Aorta (tissue), 5 donors: ENCODE data around the gene MORN1. TPM values are rescaled to one million over a fixed set of nuclear protein-coding genes. Genes with fewer than 3 reads are reported as not detected.
A peak's percentile ranks its signal among the peaks of the same experiment; 100 is the strongest.

ENCODE experiments used
- ATAC-seq: fragments of 200-7000 bp; cut with Tn5 transposase; one replicate; pipeline ENCODE4 v1.9.1; 2022; ENCODE audit warnings: moderate library complexity; ENCODE audit not compliant: low FRiP score
- DNase-seq, 2 donors: peaks; one replicate each; pipeline ENCODE4 v3.0.0-alpha.2; 2020
- H3K27ac ChIP-seq, 2 donors: one replicate each; pipeline ENCODE4 v1.5.1; 2013; ENCODE audit warnings: low read length in 2 of 2, mild to moderate bottlenecking in 2 of 2, moderate library complexity in 2 of 2, control low read depth in 1 of 2, inconsistent platforms in 1 of 2, low read depth in 1 of 2
- H3K27me3 ChIP-seq, 2 donors: one replicate each; pipeline ENCODE4 v1.6.1; 2013; ENCODE audit warnings: control low read depth in 1 of 2, low read length in 1 of 2, mild to moderate bottlenecking in 1 of 2, moderate library complexity in 1 of 2; ENCODE audit not compliant: insufficient read depth in 2 of 2, control insufficient read depth in 1 of 2
- H3K36me3 ChIP-seq, 2 donors: one replicate each; pipeline ENCODE4 v1.6.1; 2013; ENCODE audit warnings: control low read depth in 1 of 2, low read length in 1 of 2, mild to moderate bottlenecking in 1 of 2; ENCODE audit not compliant: insufficient read depth in 2 of 2, control insufficient read depth in 1 of 2
- H3K4me1 ChIP-seq, 2 donors: one replicate each; pipeline ENCODE4 v1.6.1; 2013; ENCODE audit warnings: low read length in 2 of 2, control low read depth in 1 of 2, mild to moderate bottlenecking in 1 of 2, moderate library complexity in 1 of 2; ENCODE audit not compliant: insufficient read depth in 2 of 2, control insufficient read depth in 1 of 2
- H3K4me3 ChIP-seq, 2 donors: one replicate each; pipeline ENCODE4 v1.5.1; 2013; ENCODE audit warnings: low read length in 2 of 2, control low read depth in 1 of 2, mild to moderate bottlenecking in 1 of 2
- H3K9me3 ChIP-seq: one replicate; pipeline ENCODE4 v1.6.1; 2013; ENCODE audit warnings: mild to moderate bottlenecking, low read length; ENCODE audit not compliant: control insufficient read depth
- WGBS, 2 donors: extraction: QIAGEN DNeasy Blood & Tissue Kit; methylation state at CpG; one replicate each; pipeline ENCODE4 v1.1.7; 2013; 5-methylcytosine and 5-hydroxymethylcytosine counted together
- intact Hi-C, 2 donors: fragments of 100-400 bp; cut with DNase I; formaldehyde crosslinking; loops; one replicate each; pipeline versions ENCODE4 v1.14.2 to v1.15.0; 2022
- polyA plus RNA-seq, 2 donors: library from polyadenylated mRNA; stranded (reverse); fragments of 200-250 nt; gene quantifications; one replicate each; pipeline ENCODE4 v1.2.3, GENCODE V29; 2013
- total RNA-seq, 2 donors: library from RNA; stranded (reverse); fragmentation: NEBNext Ultra II Directional; extraction: Animal tissue kit (Norgen Biotek cat#: 25700); gene quantifications; one replicate each; pipeline ENCODE4 v1.2.1, GENCODE V29; 2021
- donor health status: healthy with polysubstance abuse.
- donor health status: Bipolar disorder and iron deficiency.
- donor health status: DM: no; HTN: no; CAD: no.
- donor health status: DM: no; HTN: no; CAD: no.
- donor health status: DM: yes; HTN: yes; CAD: no.

MORN1 gene
- total and polyA plus RNA-seq, 4 donors, result 0.50 to 12.0 (median 6.9) TPM

DNA sequence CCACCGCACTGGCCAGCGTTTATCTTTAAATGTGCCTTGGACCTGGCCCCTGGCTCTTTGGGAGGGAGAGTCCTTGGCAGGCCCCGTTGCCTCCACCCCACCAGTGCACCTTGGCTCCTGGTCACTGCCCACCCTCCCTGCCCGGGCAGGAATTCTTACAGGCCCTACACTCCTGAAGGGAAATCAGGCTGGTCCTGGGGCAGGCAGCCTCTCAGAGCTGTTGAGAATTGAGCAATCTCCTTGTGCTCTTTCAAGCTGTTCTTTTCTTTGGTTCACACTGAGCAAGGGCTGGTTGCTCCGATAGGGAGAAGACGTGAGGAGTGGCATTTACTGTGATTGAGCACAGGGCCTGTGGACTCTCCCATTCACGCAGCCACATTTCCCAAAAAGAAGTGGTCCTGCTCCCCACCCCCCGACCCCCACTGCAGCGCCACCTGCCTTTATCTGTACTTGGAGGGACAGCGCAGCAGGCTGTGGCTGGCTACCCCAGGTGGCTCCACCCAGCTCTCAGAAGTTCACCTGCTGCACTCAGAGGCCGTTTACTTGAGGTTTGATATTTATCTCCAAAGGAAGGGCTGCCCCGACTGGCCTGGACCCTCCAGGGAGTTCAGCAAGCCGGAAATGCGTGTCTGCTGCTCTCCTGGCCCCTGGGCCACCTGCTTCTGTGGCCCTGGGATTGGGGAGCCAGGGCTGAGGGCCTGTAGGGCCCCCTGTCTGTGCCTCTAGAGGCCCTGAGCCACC, 115.4 kb downstream of the MORN1 start:
- DNase-seq, result no peak
- intact Hi-C loops, result loop anchor here in 1 of 2 donors (5.0 kb wide), 1 partner anchor 44 kb away; no protein-coding TSS in a partner anchor
- no peaks in the 10 kb centered on the region for H3K36me3 ChIP-seq
- WGBS, 2 donors, result 25 to 27% methylated on average over 14 of the region's 14 CpGs
- H3K4me3 ChIP-seq, result no peak overlapping the region
- ATAC-seq, result peak; percentile 12
- H3K27ac ChIP-seq, result peak overlapping the region in 1 of 2 donors; percentile 43
- no peaks in the 10 kb centered on the region for H3K9me3 ChIP-seq
- no peaks in the 10 kb centered on the region for H3K4me1 ChIP-seq
- H3K27me3 ChIP-seq, result no peaks in the 10 kb centered on the region

DNA sequence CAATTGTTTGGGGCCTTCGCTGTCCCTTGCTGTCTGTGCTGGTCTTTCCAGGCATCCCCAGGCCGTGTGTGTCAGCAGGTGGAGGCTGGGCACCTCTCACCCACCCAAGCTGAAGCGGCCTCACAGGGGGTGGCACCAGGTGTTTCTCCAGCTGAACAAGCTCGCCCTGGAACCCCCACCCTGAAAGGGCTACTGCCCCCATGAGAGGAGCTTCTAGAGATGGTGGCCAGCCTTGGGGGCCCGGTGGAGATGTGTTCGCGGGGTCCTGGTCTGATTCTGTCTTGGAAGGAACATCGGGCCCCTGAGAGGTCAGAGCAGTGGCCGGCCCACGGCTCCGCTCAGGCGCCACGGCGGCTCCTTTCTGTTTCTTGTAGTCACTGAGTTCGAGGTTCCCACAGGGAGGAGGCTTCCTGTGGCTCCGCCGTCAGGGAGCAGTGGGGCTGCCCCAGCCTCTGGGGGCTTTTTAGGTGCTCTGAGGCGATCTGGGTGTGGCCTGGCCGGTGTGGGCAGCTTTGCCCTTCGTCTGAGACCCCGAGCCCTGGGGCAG, 116.4 kb downstream of the MORN1 start:
- 75 to 77% methylated on average over 21 of the region's 21 CpGs for WGBS, 2 donors
- ATAC-seq, result no peak
- Histone ChIP-seq H3K36me3 (no peaks in the 10 kb centered on the region), H3K4me3 (no peak overlapping the region), H3K27ac (peak overlapping the region in 1 of 2 donors; percentile 18), H3K4me1 (no peaks in the 10 kb centered on the region), H3K27me3 (no peaks in the 10 kb centered on the region), H3K9me3 (no peaks in the 10 kb centered on the region)
- intact Hi-C loops, result loop anchor here in 1 of 2 donors (5.0 kb wide), 1 partner anchor 43 kb away; no protein-coding TSS in a partner anchor
- no peak for DNase-seq

DNA sequence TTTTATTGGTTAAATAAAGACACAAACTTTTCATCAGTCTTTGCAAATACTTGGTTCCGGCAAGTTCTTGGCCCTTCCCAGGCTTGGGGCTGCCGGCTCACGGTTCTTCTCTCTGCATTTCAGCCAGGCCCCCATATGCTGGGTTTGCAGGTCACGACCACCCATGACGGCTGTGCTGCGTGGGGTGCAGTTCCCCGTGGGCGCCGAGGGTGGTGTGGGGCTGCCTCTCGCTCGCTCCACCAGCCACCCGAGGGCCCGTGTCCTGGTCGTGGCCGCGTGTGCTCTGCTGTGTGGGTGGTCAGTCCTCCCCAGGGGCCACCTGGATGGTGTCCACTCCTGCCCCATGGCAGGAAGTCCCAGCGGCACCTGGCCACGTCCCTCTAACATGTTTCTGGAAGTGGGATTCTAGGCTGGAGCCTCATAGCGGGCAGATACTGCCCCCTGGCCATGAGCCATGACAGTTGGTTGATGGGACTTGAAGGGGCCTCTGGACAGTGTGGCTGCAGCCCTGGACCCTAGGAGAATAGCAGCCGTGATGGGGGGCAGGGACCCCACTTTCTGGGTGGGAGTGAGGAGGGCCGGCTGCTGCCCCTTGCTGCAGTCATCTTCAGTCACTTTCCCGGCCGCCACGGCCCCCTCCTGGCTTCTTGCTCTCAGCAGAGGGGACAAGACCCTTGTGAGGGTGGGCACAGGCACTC, 117.0 kb downstream of the MORN1 start:
- no peak overlapping the region for H3K4me3 ChIP-seq
- H3K4me1 ChIP-seq, result no peaks in the 10 kb centered on the region
- H3K9me3 ChIP-seq, result no peaks in the 10 kb centered on the region
- intact Hi-C loops, result no loop called here
- no peaks in the 10 kb centered on the region for H3K36me3 ChIP-seq
- ATAC-seq (no peak), DNase-seq (no peak)
- WGBS, 2 donors, result 39 to 48% methylated on average over 24 of the region's 24 CpGs
- no peaks in the 10 kb centered on the region for H3K27me3 ChIP-seq
- H3K27ac ChIP-seq, result peak overlapping the region in 1 of 2 donors; percentile 18

DNA sequence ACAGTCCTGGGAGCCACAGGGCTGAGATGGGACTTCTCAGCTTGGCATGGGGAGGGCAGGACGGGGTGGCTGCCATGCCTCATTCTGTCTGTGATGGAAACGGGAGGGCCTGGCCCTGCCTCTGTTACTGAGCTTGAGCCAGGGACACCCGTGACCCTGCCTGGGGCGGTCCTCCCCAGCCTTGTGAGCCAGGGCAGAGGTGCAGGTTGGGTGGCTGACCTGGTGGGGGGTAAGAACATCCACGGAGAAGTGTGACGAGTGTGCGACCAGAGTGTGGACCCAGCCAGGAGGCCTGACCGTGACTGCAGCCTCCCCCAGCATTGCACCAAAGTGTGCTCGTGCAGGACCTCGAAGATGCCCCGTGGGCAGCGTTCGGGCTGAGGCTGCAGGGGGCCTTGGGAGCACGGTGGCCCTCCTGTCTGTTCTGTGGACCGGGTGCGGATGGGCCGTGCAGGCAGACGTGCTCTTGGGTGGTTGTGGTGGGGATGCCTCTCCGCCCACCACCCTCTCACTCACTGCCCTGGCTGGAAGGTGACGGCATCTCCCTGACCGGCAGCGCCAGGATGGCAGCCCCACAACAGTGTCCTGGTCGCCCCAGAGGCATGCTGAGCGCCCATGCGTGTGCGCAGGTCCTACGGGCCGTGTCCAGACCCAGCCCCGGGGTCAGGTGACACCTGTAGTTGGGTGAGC, 117.8 kb downstream of the MORN1 start:
- Histone ChIP-seq H3K9me3 (no peaks in the 10 kb centered on the region), H3K4me1 (no peaks in the 10 kb centered on the region), H3K27me3 (no peaks in the 10 kb centered on the region), H3K27ac (peak overlapping the region in 1 of 2 donors; percentile 6), H3K4me3 (no peak overlapping the region), H3K36me3 (no peaks in the 10 kb centered on the region)
- intact Hi-C loops, result no loop called here
- ATAC-seq, result no peak
- 44 to 52% methylated on average over 29 of the region's 29 CpGs for WGBS, 2 donors
- no peak for DNase-seq

DNA sequence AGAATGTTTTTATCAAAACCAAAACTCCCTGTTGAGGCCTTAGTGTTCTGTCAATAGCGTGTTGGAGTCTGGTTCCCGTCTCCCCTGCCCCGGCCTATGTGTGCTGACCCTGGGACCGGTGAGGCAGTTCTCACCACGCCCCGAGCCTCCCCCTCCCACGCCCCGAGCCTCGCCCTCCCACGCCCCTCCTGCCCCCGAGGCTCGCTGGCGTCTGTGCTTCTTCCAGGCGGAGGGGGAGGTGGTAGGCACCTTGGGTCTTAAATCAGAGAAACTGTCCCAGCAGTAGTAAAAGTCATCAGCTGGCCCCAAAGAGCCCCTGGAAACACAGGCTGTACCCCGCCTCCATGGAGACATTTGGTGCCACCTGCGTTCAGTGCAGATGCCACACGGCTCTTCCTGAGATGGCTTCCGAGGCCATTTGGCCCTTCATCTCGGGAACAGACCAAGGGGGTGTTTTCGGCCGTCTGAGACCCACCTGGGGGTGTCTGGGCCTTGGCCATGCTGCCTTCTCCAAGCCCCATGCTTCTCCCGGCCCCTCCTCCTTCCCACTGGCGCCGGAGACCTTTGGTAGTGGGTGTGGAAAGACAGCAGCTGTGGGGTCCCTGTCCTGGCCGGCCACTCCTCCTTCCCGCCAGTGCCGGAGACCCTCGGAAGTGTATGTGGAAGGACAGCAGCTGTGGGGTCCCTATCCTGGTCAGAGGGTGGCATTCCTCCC, 118.5 kb downstream of the MORN1 start:
- Histone ChIP-seq H3K9me3 (no peaks in the 10 kb centered on the region), H3K4me1 (no peaks in the 10 kb centered on the region), H3K27me3 (no peaks in the 10 kb centered on the region), H3K36me3 (no peaks in the 10 kb centered on the region), H3K4me3 (no peak overlapping the region), H3K27ac (no peak overlapping the region)
- DNase-seq (no peak), ATAC-seq (no peak)
- intact Hi-C loops, result no loop called here
- 39 to 49% methylated on average over 28 of the region's 28 CpGs for WGBS, 2 donors

DNA sequence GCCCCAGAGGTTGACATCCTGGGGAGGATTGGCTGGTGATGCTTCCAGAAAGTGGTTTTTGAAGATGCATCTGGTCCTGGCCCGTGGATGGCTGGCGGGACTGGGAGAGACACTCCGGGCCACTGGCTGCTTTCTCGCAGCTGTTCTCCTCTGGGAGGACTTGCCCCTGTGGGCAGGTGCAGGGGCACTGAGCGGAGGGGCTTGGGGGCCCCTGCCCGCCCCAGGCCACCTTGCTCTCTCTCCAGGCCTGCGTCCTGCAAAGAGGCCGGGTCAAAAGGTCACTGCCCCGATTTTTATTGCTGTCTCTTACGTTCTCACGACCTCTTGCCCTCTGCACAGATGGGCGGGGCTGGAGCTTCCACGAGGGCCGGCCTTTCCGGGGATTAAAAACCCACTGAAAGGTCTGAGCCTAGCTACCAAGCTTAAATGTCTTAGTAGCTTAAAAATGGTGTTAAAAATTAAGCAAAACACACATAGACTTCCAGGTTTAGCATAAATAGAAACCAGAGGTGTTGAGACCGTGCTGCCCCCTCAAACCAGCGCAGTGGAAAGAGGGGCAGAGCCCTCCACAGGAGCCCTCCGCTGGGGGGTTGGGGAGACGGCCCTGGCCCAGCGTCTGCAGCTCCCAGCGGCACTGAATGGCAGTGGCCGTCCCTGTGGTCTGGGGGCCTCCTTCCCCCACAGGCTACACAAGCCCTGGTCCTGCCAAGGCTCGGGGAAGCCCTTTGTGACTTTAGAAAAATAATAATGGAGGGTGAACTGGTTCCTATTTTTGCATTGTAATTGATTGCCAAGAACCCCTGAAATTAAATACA, 119.3 kb downstream of the MORN1 start:
- 31 to 39% methylated on average over 22 to 23 of the region's 23 CpGs for WGBS, 2 donors
- intact Hi-C loops, result no loop called here
- Histone ChIP-seq H3K27ac (no peak overlapping the region), H3K36me3 (no peaks in the 10 kb centered on the region), H3K4me1 (no peaks in the 10 kb centered on the region), H3K27me3 (no peaks in the 10 kb centered on the region), H3K4me3 (no peak overlapping the region), H3K9me3 (no peaks in the 10 kb centered on the region)
- ATAC-seq (no peak), DNase-seq (no peak)
